Measurements from ENCODE around the gene GALR1. TPM values are rescaled to one million over a fixed set of nuclear protein-coding genes. Genes with fewer than 3 reads are reported as not detected.

Gene GALR1
- polyA plus RNA-seq, 1 of the 3 experiments (the other 2 are of a cell fraction): not detected

GRCh38 chr18:77314952-77315351, 65.3 kb downstream of the GALR1 start:
- H3K27ac ChIP-seq (ENCODE audit: low read depth in 2 of 2, low read length in 1 of 2): no peak overlapping the region
- no peaks in the 10 kb centered on the region for H3K9me3 ChIP-seq
- TF ChIP-seq CTCF (IDR thresholded peaks at IDR 0.05) (no peak), JUND (IDR thresholded peaks at IDR 0.05) (no peak), TAF1 (IDR thresholded peaks at IDR 0.05; ENCODE audit: borderline replicate concordance, low read depth, low read length) (no peak), EP300 (IDR thresholded peaks at IDR 0.05; ENCODE audit: borderline replicate concordance in 1 of 2, low read depth in 1 of 2, low read length in 1 of 2) (no peak), ZBTB33 (IDR thresholded peaks at IDR 0.05; ENCODE audit: borderline replicate concordance, low read depth) (no peak), RCOR1 (IDR thresholded peaks at IDR 0.05; ENCODE audit: low read length) (no peak), EZH2phosphoT487 (IDR thresholded peaks at IDR 0.05; ENCODE audit: borderline replicate concordance, low read depth) (no peak), SMC3 (IDR thresholded peaks at IDR 0.05; ENCODE audit: low read depth, low read length) (no peak), MEF2A (IDR thresholded peaks at IDR 0.05; ENCODE audit: borderline replicate concordance, low read depth) (no peak), USF1 (IDR thresholded peaks at IDR 0.05; ENCODE audit: borderline replicate concordance, low read depth) (no peak), SIN3A (IDR thresholded peaks at IDR 0.05; ENCODE audit: borderline replicate concordance, low read depth, low read length) (no peak), FOXM1 (IDR thresholded peaks at IDR 0.05; ENCODE audit: low read depth) (no peak), NRF1 (IDR thresholded peaks at IDR 0.05; ENCODE audit: low read depth, low read length) (no peak), REST (IDR thresholded peaks at IDR 0.05; ENCODE audit: low read depth, low read length) (no peak), NFIC (IDR thresholded peaks at IDR 0.05; ENCODE audit: borderline replicate concordance) (no peak), CHD2 (IDR thresholded peaks at IDR 0.05; ENCODE audit: low read length, partially characterized antibody) (no peak)
- no peak overlapping the region for H2AFZ ChIP-seq (ENCODE audit: low read depth)
- H3K4me1 ChIP-seq (ENCODE audit: control insufficient read depth in 1 of 2, insufficient read depth in 2 of 2, low read depth in 1 of 2, low read length in 1 of 2): no peaks in the 10 kb centered on the region
- H3K4me3 ChIP-seq (ENCODE audit: low read depth in 2 of 2, low read length in 1 of 2): no peak overlapping the region
- DNase-seq: no peak
- H3F3A ChIP-seq (replicated peaks; ENCODE audit: insufficient read depth): no peaks in the 10 kb centered on the region
- no peaks in the 10 kb centered on the region for H3K79me2 ChIP-seq (ENCODE audit: insufficient read depth)
- 43% methylated on average over 10 of the region's 10 CpGs for WGBS (ENCODE audit: low lambda C conversion rate)
- POLR2A ChIA-PET: no interaction called here
- H3K9me2 ChIP-seq: no peaks in the 10 kb centered on the region
- CTCF ChIA-PET: no interaction called here
- no peak overlapping the region for H3K4me2 ChIP-seq
- H3K27me3 ChIP-seq (ENCODE audit: insufficient read depth): no peaks in the 10 kb centered on the region
- no peak overlapping the region for H3K9ac ChIP-seq
- H3K36me3 ChIP-seq (replicated peaks in 1 of 2; ENCODE audit: control insufficient read depth in 1 of 2, insufficient read depth in 2 of 2, low read length in 1 of 2): no peaks in the 10 kb centered on the region
- no peaks in the 10 kb centered on the region for H4K20me1 ChIP-seq (ENCODE audit: insufficient read depth)
